NCI-H526 (cell line): ENCODE data around the gene AFF4.
"Not testable (repeated sequence)": the region's sequence is repeated elsewhere in the genome, so short reads cannot be mapped to it uniquely, and the experiment has no call there.

ENCODE experiments used
- DNase-seq, 2 experiments: peaks; one replicate each; lab custom pipeline; 2025; lab: John Stamatoyannopoulos, UW

Gene AFF4, protein sequence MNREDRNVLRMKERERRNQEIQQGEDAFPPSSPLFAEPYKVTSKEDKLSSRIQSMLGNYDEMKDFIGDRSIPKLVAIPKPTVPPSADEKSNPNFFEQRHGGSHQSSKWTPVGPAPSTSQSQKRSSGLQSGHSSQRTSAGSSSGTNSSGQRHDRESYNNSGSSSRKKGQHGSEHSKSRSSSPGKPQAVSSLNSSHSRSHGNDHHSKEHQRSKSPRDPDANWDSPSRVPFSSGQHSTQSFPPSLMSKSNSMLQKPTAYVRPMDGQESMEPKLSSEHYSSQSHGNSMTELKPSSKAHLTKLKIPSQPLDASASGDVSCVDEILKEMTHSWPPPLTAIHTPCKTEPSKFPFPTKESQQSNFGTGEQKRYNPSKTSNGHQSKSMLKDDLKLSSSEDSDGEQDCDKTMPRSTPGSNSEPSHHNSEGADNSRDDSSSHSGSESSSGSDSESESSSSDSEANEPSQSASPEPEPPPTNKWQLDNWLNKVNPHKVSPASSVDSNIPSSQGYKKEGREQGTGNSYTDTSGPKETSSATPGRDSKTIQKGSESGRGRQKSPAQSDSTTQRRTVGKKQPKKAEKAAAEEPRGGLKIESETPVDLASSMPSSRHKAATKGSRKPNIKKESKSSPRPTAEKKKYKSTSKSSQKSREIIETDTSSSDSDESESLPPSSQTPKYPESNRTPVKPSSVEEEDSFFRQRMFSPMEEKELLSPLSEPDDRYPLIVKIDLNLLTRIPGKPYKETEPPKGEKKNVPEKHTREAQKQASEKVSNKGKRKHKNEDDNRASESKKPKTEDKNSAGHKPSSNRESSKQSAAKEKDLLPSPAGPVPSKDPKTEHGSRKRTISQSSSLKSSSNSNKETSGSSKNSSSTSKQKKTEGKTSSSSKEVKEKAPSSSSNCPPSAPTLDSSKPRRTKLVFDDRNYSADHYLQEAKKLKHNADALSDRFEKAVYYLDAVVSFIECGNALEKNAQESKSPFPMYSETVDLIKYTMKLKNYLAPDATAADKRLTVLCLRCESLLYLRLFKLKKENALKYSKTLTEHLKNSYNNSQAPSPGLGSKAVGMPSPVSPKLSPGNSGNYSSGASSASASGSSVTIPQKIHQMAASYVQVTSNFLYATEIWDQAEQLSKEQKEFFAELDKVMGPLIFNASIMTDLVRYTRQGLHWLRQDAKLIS

GRCh38 chr5:132963171-132964104 lies at the start of gene AFF4:
Gene AFF4 (minus strand): TSS chr5:132963634. CDS start chr5:132937189, 26,445 bp downstream.
- DNase-seq = peak; percentile 53 to 95

- not testable (repeated sequence) for DNase-seq
Observed at GRCh38 chr5:133008455-133008854, 45.0 kb upstream of the AFF4 start.

- no peak for DNase-seq
Observed at GRCh38 chr5:133006653-133007052, 43.2 kb upstream of the AFF4 start.

- DNase-seq = no peak
Observed at GRCh38 chr5:132999246-132999645, 35.8 kb upstream of the AFF4 start.

DNA sequence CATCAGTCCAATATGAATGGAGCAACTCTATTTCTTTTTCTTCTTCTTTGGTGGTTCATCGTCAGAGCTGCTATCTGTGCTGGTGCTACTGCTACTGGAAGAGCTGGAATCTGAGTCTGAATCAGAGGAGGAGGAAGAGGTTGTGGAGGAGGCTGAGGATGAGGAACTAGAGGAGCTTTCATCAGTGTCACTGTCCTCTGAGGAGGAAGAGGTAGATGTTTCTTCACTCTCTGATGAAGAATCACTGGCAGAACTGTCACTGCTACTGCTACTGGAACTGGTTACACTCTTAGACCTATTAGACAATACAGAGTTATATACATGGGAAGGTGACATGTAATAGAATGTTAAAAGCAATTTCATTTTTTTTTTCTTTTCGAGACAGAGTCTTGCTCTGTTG lies 35.1 kb upstream of the AFF4 start:
- DNase-seq = no peak

DNA sequence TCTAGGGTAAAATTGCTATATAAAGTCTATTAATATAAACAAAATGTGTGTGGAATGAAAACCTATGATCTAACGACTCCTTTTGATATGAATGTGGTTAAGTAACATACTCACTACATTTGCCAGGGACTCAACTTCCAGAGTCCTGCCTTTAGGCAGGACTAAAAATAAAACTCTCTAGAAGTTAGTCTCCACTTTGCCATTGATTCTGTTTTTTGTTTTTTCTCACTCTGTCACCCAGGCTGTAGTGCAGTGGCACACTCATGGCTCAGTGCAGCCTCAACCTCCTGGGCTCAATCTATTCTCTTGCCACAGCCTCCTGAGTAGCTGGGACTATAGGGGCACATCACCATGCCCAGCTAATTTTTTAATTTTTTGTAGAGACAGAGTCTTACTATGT lies 32.9 kb upstream of the AFF4 start:
- DNase-seq = no peak

GRCh38 chr5:132987531-132988408 lies 24.3 kb upstream of the AFF4 start:
- DNase-seq = no peak

DNA sequence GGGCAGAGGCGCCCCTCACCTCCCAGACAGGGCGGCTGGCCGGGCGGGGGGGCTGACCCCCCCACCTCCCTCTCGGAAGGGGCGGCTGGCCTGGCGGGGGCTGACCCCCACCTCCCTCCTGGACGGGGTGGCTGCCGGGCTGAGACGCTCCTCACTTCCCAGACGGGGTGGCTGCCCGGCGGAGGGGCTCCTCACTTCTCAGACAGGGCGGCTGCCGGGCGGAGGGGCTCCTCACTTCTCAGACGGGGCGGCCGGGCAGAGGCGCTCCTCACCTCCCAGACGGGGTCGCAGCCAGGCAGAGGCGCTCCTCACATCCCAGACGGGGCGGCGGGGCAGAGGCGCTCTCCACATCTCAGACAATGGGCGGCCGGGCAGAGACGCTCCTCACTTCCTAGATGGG lies 19.5 kb upstream of the AFF4 start:
- DNase-seq = not testable (repeated sequence)

DNA sequence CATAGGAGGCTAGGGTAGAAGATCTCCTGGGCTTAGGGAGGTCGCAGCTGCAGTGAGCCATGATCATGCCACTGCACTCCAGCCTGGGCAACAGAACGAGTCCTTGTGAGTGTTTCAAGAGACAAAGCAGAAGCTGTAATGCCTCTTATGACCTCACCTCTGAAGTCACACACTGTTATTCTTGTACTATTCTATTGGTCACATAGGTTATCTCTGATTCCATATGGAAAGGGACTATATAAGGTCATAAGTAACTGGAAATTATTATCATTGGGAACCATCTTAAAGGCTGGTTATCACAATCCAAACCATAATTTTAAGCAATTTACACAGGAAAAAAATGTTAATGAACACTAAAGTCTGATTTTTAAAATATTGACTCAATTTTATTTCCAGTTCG lies 17.9 kb upstream of the AFF4 start:
- DNase-seq = no peak

GRCh38 chr5:132979976-132980375 lies 16.5 kb upstream of the AFF4 start:
- no peak for DNase-seq

DNA sequence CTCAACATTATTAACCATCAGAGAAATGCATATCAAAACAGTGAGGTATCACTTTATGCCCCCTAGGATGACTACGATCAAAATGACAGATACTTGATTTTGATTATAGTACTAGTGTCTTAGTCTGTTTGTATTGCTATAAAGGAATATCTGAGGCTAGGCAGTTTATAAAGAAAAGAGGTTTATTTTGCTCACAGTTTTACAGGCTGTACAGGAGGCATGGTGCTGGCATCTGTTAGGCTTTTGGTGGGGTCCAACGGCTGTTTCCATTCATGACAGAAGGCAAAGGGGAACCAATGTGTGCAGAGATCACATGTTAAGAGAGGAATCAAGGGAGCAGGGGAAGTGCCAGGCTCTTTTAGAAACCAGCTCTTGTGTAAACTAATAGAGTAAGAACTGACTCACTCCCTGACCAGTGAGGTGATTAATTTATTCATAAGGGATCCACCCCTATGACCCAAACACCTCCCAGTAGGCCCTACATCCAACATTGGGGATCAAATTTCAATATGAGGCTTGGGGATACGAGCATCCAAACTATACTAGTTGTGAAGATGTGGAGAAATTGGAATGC lies 16.0 kb upstream of the AFF4 start:
- DNase-seq = peak in 1 of 2 experiments; percentile 3

DNA sequence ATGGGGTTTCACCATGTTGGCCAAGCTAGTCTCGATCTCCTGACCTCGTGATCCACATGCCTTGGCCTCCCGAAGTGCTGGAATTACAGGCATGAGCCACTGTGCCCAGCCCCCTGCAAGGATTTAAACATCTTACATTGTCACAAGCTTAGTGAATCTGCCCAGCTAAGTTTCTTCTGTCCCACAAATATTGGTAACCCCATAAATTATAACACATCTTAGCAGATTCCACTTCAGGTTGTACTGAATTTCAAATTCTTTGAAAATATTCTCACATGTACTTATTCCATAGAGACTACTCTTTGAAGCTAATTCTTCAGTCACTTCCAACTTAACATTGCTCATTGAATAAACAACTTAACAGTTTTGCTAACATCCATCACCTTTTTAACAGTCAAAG lies 13.4 kb upstream of the AFF4 start:
- no peak for DNase-seq

- not testable (repeated sequence) for DNase-seq
Observed at GRCh38 chr5:132972436-132972828, 9.0 kb upstream of the AFF4 start.

DNA sequence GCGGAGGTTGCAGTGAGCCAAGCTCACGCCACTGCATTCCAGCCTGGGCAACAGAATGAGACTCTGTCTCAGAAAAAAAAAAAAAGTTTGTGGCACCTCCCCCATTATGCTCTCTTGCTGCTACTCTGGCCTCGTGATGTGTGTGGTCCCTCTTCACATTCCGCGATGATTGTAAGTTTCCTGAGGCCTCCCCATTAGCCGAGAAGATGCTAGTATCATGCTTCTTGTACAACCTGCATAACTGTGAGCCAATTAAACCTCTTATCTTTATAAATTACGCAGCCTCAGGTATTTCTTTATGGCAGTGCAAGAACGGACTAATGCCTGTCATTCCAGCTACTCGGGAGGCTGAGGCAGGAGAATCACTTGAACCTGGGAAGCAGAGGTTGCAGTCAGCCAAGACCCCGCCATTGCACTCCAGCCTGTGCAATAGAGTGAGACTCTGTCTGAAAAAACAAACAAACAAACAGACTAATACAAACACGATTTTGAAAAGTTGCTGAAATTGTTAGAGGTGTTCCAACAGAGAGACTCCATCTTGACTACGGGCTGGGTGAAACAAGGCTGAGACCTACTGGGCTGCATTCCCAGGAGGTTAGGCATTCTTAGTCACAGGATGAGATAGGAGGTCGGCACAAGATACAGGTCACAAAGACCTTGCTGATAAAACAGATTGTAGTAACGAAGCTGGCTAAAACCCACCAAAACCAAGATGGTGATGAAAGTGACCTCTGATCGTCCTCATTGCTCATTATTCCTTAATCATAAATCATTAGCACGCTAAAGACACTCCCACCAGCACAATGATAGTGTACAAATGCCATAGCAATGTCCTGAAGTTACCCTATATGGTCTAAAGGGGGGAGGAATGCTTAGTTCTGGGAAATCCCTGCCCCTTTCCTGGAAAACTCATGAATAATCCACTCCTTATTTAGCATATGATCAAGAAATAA lies 8.3 kb upstream of the AFF4 start:
- no peak for DNase-seq

GRCh38 chr5:132965120-132965519 lies 1.7 kb upstream of the AFF4 start:
- DNase-seq = no peak

- DNase-seq = peak; percentile 13 to 42
Observed at GRCh38 chr5:132962429-132963021, 909 bp downstream of the AFF4 start.

DNA sequence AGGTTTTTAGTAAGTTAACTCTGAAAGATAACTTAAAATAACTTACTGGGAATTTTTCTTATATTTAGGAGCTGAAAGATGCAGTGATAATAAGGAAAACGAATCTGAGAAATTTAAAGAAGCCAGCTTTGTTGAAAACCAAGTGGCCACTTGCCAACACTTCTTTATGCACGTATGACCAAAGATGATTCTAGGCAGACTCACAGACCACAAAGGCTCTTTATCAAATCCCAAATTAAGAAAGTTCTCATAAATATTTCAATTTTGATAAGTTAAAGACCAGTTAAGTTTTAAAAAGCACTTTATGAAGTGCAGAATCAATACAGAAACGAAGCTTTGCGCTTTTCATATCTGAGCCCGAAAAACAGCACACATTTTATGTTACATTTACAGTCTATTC lies 1.5 kb downstream of the AFF4 start:
- no peak for DNase-seq

- not testable (repeated sequence) for DNase-seq
Observed at GRCh38 chr5:132961123-132961815, 2.2 kb downstream of the AFF4 start.
